ENCODE results near the gene LIPC.

DNA sequence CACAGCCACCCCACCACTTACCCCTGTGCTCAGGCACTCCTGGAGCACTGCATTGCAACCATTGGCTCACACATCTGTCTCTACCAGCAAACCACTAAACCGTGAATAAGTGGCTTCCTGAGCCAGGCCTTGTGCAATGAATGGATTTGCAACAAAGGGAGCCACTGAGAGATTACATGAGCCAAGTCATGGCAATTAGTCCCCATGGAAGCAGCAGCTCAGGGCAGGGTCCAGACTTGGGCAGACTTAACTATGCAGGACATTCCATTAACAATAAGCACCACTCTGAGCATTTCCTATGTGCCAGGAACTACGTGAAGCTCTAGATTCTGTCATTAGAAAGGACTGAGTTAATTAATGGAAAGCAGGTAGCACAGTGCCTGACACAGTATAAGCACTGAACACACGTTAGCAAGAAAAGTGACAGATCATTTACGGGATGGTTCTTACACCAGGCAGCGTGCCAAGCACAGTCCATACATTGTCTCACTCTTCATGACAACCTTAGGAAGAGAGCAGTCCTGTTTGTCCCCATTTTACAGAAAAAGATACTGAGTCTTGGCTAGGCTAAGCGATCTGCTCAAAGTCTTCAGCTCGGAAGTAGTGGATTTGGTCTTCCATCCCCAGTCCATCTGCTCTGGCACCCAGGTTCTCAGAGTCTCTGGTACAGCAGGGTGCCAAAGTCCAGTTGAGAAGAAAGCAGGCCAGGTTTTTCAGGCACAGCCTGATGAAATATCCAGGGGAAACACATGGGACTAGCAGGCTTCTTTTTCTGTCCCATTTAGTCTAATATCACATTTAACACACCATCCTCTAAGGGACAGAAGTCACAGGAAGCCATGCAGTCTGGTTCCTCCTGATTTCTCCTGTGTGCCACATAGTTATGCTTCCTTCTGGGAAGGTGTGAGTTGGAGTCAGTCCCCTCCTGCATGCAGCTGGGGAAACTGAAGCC lies 44.1 kb downstream of the LIPC start:
- TF ChIP-seq, protein P1, sequence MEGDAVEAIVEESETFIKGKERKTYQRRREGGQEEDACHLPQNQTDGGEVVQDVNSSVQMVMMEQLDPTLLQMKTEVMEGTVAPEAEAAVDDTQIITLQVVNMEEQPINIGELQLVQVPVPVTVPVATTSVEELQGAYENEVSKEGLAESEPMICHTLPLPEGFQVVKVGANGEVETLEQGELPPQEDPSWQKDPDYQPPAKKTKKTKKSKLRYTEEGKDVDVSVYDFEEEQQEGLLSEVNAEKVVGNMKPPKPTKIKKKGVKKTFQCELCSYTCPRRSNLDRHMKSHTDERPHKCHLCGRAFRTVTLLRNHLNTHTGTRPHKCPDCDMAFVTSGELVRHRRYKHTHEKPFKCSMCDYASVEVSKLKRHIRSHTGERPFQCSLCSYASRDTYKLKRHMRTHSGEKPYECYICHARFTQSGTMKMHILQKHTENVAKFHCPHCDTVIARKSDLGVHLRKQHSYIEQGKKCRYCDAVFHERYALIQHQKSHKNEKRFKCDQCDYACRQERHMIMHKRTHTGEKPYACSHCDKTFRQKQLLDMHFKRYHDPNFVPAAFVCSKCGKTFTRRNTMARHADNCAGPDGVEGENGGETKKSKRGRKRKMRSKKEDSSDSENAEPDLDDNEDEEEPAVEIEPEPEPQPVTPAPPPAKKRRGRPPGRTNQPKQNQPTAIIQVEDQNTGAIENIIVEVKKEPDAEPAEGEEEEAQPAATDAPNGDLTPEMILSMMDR (conservative IDR thresholded peaks at IDR 0.05; ENCODE audit: low read depth, low read length) = no peak
- TF ChIP-seq RAD21 (IDR thresholded peaks at IDR 0.05; ENCODE audit: low read length) (no peak), POLR2A (IDR thresholded peaks at IDR 0.05; ENCODE audit: low read depth, low read length) (no peak), RFX5 (IDR thresholded peaks at IDR 0.05; ENCODE audit: low read depth, low read length) (no peak)
- TF ChIP-seq, protein P2, sequence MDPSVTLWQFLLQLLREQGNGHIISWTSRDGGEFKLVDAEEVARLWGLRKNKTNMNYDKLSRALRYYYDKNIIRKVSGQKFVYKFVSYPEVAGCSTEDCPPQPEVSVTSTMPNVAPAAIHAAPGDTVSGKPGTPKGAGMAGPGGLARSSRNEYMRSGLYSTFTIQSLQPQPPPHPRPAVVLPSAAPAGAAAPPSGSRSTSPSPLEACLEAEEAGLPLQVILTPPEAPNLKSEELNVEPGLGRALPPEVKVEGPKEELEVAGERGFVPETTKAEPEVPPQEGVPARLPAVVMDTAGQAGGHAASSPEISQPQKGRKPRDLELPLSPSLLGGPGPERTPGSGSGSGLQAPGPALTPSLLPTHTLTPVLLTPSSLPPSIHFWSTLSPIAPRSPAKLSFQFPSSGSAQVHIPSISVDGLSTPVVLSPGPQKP (IDR thresholded peaks at IDR 0.05; ENCODE audit: borderline replicate concordance, low read depth, low read length) = no peak

All from IMR-90 (cell line).